GM12878 (cell line): ENCODE measurements around the gene APOC1. TPM values are rescaled to one million over a fixed set of nuclear protein-coding genes. Genes with fewer than 3 reads are reported as not detected.

ENCODE experiments used
- ATAC-seq: fragments of 200-7000 bp; cut with Tn5 transposase; 3 replicates; pipeline ENCODE4 v1.9.1; 2020; ENCODE audit warnings: mild to moderate bottlenecking, moderate library complexity
- BruUV-seq: library from RNA; stranded (reverse); fragments of 400-500 nt; replicated peaks from 2 replicates; lab custom pipeline; 2021; lab: Mats Ljungman, UMichigan
- CTCF ChIA-PET: fragments of 300-600 bp; sonication (Branson Sonifier 250); formaldehyde crosslinking; extraction: SDS; loops from one replicate; lab custom pipeline; 2021; ENCODE audit warnings: inconsistent platforms; lab: Yijun Ruan, JAX
- POLR2A ChIA-PET: fragments of 350-600 bp; formaldehyde crosslinking; extraction: SDS; loops from one replicate; lab custom pipeline; 2021; ENCODE audit warnings: inconsistent platforms; lab: Charles Lee
- RAD21 ChIA-PET: fragments of 300-600 bp; sonication (Branson Sonifier 250); formaldehyde crosslinking; loops from one replicate; lab custom pipeline; 2023; ENCODE audit warnings: antibody characterized with exemption; ENCODE audit not compliant: unreplicated experiment; lab: Charles Lee
- SMC1A ChIA-PET: fragments of 300-600 bp; sonication (Branson Sonifier 250); formaldehyde crosslinking; loops from one replicate; lab custom pipeline; 2023; ENCODE audit not compliant: unreplicated experiment, uncharacterized antibody; lab: Charles Lee
- DNase-seq: peaks from one replicate; pipeline ENCODE4 v3.0.0-alpha.2; 2011; ENCODE audit warnings: low read depth, low spot score
- FAIRE-seq: peaks from 3 replicates; lab custom pipeline; 2011; peaks lifted over from hg19 to GRCh38; lab: Jason Lieb, UNC
- H2AFZ ChIP-seq: 2 replicates; pipeline ENCODE4 v1.6.0; 2011; ENCODE audit warnings: low read depth, low read length, control low read depth; ENCODE audit not compliant: control insufficient read depth
- H3K27ac ChIP-seq: 2 replicates; pipeline ENCODE4 v1.5.1; 2011; ENCODE audit warnings: control low read depth; ENCODE audit not compliant: control insufficient read depth, insufficient read depth
- H3K27me3 ChIP-seq, 2 experiments: replicated peaks in 1 of 2; 2 replicates each; pipeline versions ENCODE4 v1.6.0 to v1.6.1; 2011; ENCODE audit warnings: low read length in 1 of 2; ENCODE audit not compliant: control insufficient read depth in 2 of 2, insufficient read depth in 2 of 2
- H3K36me3 ChIP-seq, 2 experiments: 2 replicates each; pipeline ENCODE4 v1.5.1; 2011; ENCODE audit warnings: low read length in 1 of 2; ENCODE audit not compliant: control insufficient read depth in 2 of 2, insufficient read depth in 2 of 2
- H3K4me1 ChIP-seq: 2 replicates; pipeline ENCODE4 v1.6.1; 2011; ENCODE audit warnings: mild to moderate bottlenecking, low read length, moderate library complexity, mixed read lengths; ENCODE audit not compliant: control insufficient read depth, insufficient read depth
- H3K4me2 ChIP-seq: 2 replicates; pipeline ENCODE4 v1.6.0; 2011; ENCODE audit warnings: control low read depth; ENCODE audit not compliant: control insufficient read depth, insufficient read depth
- H3K4me3 ChIP-seq: fragments of 200-600 bp; sonication (generic); 2 replicates; pipeline ENCODE4 v1.5.1; 2016
- H3K79me2 ChIP-seq: 2 replicates; pipeline ENCODE4 v1.6.0; 2011; ENCODE audit warnings: low read length; ENCODE audit not compliant: control insufficient read depth, insufficient read depth
- H3K9ac ChIP-seq: 2 replicates; pipeline ENCODE4 v1.8.0; 2011; ENCODE audit warnings: low read length, control low read depth, mixed read lengths; ENCODE audit not compliant: control insufficient read depth, insufficient read depth
- H3K9me3 ChIP-seq: replicated peaks from 3 replicates; pipeline ENCODE4 v1.5.1; 2011; ENCODE audit warnings: mild to moderate bottlenecking, low read length; ENCODE audit not compliant: control insufficient read depth, insufficient read depth
- H4K20me1 ChIP-seq: 2 replicates; pipeline ENCODE4 v1.6.0; 2011; ENCODE audit not compliant: control insufficient read depth, insufficient read depth
- BCLAF1 ChIP-seq: fragments of 450-650 bp; IDR thresholded peaks from 2 replicates; pipeline ENCODE4 v1.6.1; 2017; ENCODE audit warnings: antibody characterized with exemption, mild to moderate bottlenecking, moderate library complexity
- CEBPZ ChIP-seq: fragments of 150-350 bp; IDR thresholded peaks from 2 replicates; pipeline ENCODE4 v1.6.1; 2016; ENCODE audit warnings: low read depth, low read length
- WGBS: methylation state at CpG from one replicate; pipeline ENCODE4 v1.1.6; 2016; ENCODE audit warnings: low lambda C conversion rate; ENCODE audit not compliant: insufficient replicate concordance, insufficient coverage; ENCODE audit errors: missing lambda C conversion rate; 5-methylcytosine and 5-hydroxymethylcytosine counted together
- in situ Hi-C: fragments of 300-500 bp; cut with MboI; formaldehyde crosslinking; loops from 9 replicates; pipeline ENCODE4 v1.14.3; 2018; ENCODE audit warnings: mixed read lengths
- intact Hi-C: fragments of 100-400 bp; cut with micrococcal nuclease; formaldehyde crosslinking; loops from one replicate; pipeline ENCODE4 v1.14.2; 2022; ENCODE audit not compliant: unreplicated experiment
- polyA plus RNA-seq, 11 experiments: library from polyadenylated mRNA; depleted of rRNA in 4 of 11; unstranded in 6 of 11; stranded (reverse) in 5 of 11; fragments of >200 nt; fragmentation: Nextera tagmentation in 4 of 11; fragmentation: Illumina TruSeq in 1 of 11; extraction: Ambion mirVana in 4 of 11; extraction: Trizol in 1 of 11; gene quantifications; 1 replicate in 1 of 11; 2 replicates in 10 of 11; pipeline versions ENCODE4 v1.2.1 to v1.2.3, GENCODE V29; 2011 to 2016; ENCODE audit warnings: inconsistent platforms in 2 of 11, missing spikeins in 2 of 11, low read depth in 1 of 11
- total RNA-seq, 4 experiments: library from RNA; depleted of rRNA in 3 of 4; stranded (reverse); fragments of >200 nt in 3 of 4; fragmentation: Illumina TruSeq in 1 of 4; extraction: Trizol in 1 of 4; gene quantifications; 2 replicates each; pipeline versions ENCODE4 v1.2.1 to v1.2.3, GENCODE V29; 2013 to 2021

Gene APOC1
- total and polyA plus RNA-seq, 10 of the 15 experiments (the other 5 are each of a cell fraction or from before 2014, with no cell fraction given), result 0.73 to 4.0 (median 2.6) TPM

- TF ChIP-seq CEBPZ (no peak), BCLAF1 (no peak)
- no peak for FAIRE-seq
- CTCF ChIA-PET, result interaction anchor here (1.0 to 1.6 kb wide), 2 partner anchors 49 to 159 kb away, joined by 3 to 4 read pairs; no protein-coding TSS in a partner anchor
Observed at GRCh38 chr19:44900328-44901244, 13.8 kb upstream of the APOC1 start.

More at GRCh38 chr19:44900328-44901244, 13.8 kb upstream of the APOC1 start:
- no peak overlapping the region for H3K4me3 ChIP-seq
- intact Hi-C loops, result no loop called here
- POLR2A ChIA-PET, result no interaction called here
- H3K27ac ChIP-seq, result no peak overlapping the region
- no peaks in the 10 kb centered on the region; the same call in 1 of the 2 replicates for H4K20me1 ChIP-seq
- no peaks in the 10 kb centered on the region for H3K79me2 ChIP-seq
- in situ Hi-C loops, result loop anchor here (5.0 to 10.0 kb wide), 3 partner anchors 54 to 434 kb away; partner anchors contain the start of gene CLPTM1
- DNase-seq (no peak), ATAC-seq (no peak)
- H3K36me3 ChIP-seq, result peaks cover 13 to 31% of the 10 kb centered on the region in 2 experiments; a peak in 3 of 4 replicates
- no peak overlapping the region for H2AFZ ChIP-seq
- H3K4me1 ChIP-seq, result no peaks in the 10 kb centered on the region
- no peaks in the 10 kb centered on the region for H3K27me3 ChIP-seq
- SMC1A ChIA-PET, result no interaction called here
- WGBS, result 95% methylated on average over 19 of the region's 19 CpGs
- RAD21 ChIA-PET, result no interaction called here
- no TSS peak for BruUV-seq
- H3K9me3 ChIP-seq, result no peaks in the 10 kb centered on the region
- no peak overlapping the region for H3K4me2 ChIP-seq
- H3K9ac ChIP-seq, result no peak overlapping the region
